Loucy (cell line): ENCODE data around the gene ALKBH8.
"Not testable (repeated sequence)": the region's sequence is repeated elsewhere in the genome, so short reads cannot be mapped to it uniquely, and the experiment has no call there.

ENCODE experiments used
- H2AFZ ChIP-seq: fragments of 200-600 bp; sonication (generic); 2 replicates; pipeline ENCODE4 v1.6.0; 2016; ENCODE audit warnings: antibody characterized with exemption, mild to moderate bottlenecking, low read length, moderate library complexity
- H3F3A ChIP-seq: fragments of 200-600 bp; 2 replicates; pipeline ENCODE4 v1.6.0; 2016; ENCODE audit warnings: antibody characterized with exemption, low read depth, mild to moderate bottlenecking
- H3K27me3 ChIP-seq: fragments of 200-600 bp; sonication (generic); 2 replicates; pipeline ENCODE4 v1.6.1; 2014; ENCODE audit warnings: low read length, mild to moderate bottlenecking; ENCODE audit not compliant: insufficient read depth, poor library complexity, severe bottlenecking
- H3K36me3 ChIP-seq: fragments of 200-600 bp; sonication (generic); 2 replicates; pipeline ENCODE4 v1.6.1; 2016; ENCODE audit warnings: low read length; ENCODE audit not compliant: insufficient read depth
- H3K4me1 ChIP-seq: fragments of 200-600 bp; sonication (generic); 2 replicates; pipeline ENCODE4 v1.5.1; 2014; ENCODE audit warnings: low read length, mild to moderate bottlenecking; ENCODE audit not compliant: insufficient read depth, poor library complexity, severe bottlenecking
- H3K4me2 ChIP-seq: fragments of 200-600 bp; sonication (generic); 2 replicates; pipeline ENCODE4 v1.6.0; 2014; ENCODE audit warnings: antibody characterized with exemption, low read length, low read depth, mild to moderate bottlenecking; ENCODE audit not compliant: poor library complexity, severe bottlenecking
- H3K4me3 ChIP-seq: fragments of 200-600 bp; sonication (generic); 2 replicates; pipeline ENCODE4 v1.5.1; 2014; ENCODE audit warnings: low read length, mild to moderate bottlenecking, mixed read lengths; ENCODE audit not compliant: poor library complexity, severe bottlenecking
- H3K79me2 ChIP-seq: fragments of 200-600 bp; sonication (generic); 2 replicates; pipeline ENCODE4 v1.6.1; 2014; ENCODE audit warnings: low read length; ENCODE audit not compliant: insufficient read depth
- H3K9ac ChIP-seq: fragments of 200-600 bp; sonication (generic); 2 replicates; pipeline ENCODE4 v1.6.0; 2014; ENCODE audit warnings: mild to moderate bottlenecking, low read depth, low read length, moderate library complexity; ENCODE audit not compliant: poor library complexity, severe bottlenecking
- H3K9me2 ChIP-seq: fragments of 200-600 bp; sonication (generic); replicated peaks from 2 replicates; pipeline ENCODE4 v1.6.1; 2016; ENCODE audit warnings: low read depth, low read length, mixed read lengths
- H3K9me3 ChIP-seq: fragments of 200-600 bp; sonication (generic); 2 replicates; pipeline ENCODE4 v1.6.1; 2014; ENCODE audit warnings: mild to moderate bottlenecking, antibody characterized with exemption, low read length, low read depth; ENCODE audit not compliant: insufficient read depth
- H4K20me1 ChIP-seq: fragments of 200-600 bp; sonication (generic); 2 replicates; pipeline ENCODE4 v1.6.0; 2014; ENCODE audit warnings: antibody characterized with exemption, low read length, mild to moderate bottlenecking; ENCODE audit not compliant: insufficient read depth, poor library complexity, severe bottlenecking
- EZH2phosphoT487 ChIP-seq: fragments of 200-600 bp; IDR thresholded peaks from 2 replicates; pipeline ENCODE4 v1.6.1; 2018; ENCODE audit warnings: antibody characterized with exemption, mild to moderate bottlenecking, moderate library complexity, borderline replicate concordance
- TF ChIP-seq, protein P1 (sequence below): fragments of 200-600 bp; sonication (generic); conservative IDR thresholded peaks from 2 replicates; pipeline ENCODE4 v1.5.1; 2014; ENCODE audit warnings: mild to moderate bottlenecking, antibody characterized with exemption, low read length

Gene ALKBH8

DNA sequence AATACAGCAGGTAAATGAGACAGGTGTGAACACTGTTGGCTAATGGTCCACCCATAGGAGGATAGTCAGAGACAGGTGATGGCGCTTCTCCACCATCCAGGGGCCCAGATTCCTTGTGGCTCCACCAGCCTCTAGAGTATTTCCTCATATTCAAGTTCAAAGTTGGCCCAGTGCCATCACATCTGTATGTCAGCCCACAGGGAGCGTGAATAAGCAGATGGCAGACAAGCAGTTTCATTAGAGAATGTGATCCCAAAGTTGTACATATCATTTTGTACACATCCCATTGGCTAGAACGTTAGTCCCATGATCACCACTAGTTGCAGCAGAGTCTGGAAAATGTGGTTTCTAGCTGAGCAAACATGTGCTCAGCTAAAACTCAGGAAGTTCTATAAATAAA lies 96.9 kb downstream of the ALKBH8 start:
- Histone ChIP-seq H2AFZ (no peak overlapping the region), H3K27me3 (no peaks in the 10 kb centered on the region), H3K36me3 (no peaks in the 10 kb centered on the region), H3F3A (no peaks in the 10 kb centered on the region), H3K4me2 (no peak overlapping the region), H3K9me3 (no peaks in the 10 kb centered on the region), H3K4me3 (no peak overlapping the region), H4K20me1 (no peaks in the 10 kb centered on the region), H3K9ac (no peak overlapping the region), H3K9me2 (no peaks in the 10 kb centered on the region), H3K4me1 (no peaks in the 10 kb centered on the region), H3K79me2 (no peaks in the 10 kb centered on the region)
- TF ChIP-seq EZH2phosphoT487, result no peak
- TF ChIP-seq, protein P1, sequence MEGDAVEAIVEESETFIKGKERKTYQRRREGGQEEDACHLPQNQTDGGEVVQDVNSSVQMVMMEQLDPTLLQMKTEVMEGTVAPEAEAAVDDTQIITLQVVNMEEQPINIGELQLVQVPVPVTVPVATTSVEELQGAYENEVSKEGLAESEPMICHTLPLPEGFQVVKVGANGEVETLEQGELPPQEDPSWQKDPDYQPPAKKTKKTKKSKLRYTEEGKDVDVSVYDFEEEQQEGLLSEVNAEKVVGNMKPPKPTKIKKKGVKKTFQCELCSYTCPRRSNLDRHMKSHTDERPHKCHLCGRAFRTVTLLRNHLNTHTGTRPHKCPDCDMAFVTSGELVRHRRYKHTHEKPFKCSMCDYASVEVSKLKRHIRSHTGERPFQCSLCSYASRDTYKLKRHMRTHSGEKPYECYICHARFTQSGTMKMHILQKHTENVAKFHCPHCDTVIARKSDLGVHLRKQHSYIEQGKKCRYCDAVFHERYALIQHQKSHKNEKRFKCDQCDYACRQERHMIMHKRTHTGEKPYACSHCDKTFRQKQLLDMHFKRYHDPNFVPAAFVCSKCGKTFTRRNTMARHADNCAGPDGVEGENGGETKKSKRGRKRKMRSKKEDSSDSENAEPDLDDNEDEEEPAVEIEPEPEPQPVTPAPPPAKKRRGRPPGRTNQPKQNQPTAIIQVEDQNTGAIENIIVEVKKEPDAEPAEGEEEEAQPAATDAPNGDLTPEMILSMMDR, result no peak

DNA sequence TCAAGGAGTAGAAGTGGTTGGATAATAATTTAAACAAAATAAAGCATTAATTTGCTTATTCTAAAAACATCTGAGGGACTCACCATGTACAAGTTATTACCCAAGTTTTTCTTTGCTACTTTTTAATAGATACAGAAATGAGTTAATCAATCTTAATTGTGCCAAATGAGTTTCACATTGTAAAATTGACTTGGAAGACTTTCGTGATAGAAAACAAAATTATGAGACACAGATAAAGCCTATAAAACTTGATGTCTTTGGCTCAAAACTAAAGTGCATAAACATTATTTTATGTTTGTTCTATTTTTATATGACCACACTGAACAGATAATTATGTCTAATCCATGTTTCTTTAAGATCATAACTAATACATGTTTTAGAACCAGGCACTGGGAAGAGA lies 97.8 kb downstream of the ALKBH8 start:
- no peak for TF ChIP-seq EZH2phosphoT487
- TF ChIP-seq, protein P1, result no peak
- Histone ChIP-seq H3K9ac (no peak overlapping the region), H3K79me2 (no peaks in the 10 kb centered on the region)

DNA sequence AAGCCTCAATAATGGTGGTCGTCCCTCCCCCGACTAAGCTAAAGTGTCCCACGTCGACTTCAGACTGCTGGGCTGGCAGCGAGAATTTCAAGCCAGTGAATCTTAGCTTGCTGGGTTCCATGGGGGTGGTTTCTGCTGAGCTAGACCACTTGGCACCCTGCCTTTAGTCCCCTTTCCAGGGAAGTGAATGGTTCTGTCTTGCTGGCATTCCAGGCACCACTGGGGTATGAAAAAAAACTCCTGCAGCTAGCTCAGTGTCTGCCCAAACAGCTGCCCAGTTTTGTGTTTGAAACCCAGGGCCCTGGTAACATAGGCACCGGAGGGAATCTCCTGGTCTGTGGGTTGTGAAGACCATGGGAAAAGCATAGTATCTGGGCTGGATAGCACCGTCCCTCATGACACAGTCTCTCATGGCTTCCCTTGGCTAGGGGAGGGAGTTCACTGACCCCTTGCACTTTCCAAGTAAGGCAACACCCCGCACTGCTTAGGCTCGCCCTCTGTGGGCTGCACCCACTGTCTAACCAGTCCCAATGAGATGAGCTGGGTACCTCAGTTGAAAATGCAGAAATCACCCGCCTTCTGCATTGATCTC lies 99.2 kb downstream of the ALKBH8 start:
- H3K79me2 ChIP-seq, H3K4me3 ChIP-seq, H3K9ac ChIP-seq, H3K9me3 ChIP-seq, H3K27me3 ChIP-seq, H3F3A ChIP-seq, H3K4me2 ChIP-seq, H3K36me3 ChIP-seq, H3K9me2 ChIP-seq, H3K4me1 ChIP-seq, H4K20me1 ChIP-seq, H2AFZ ChIP-seq: not testable (repeated sequence)

More for the DNA sequence above, 97.8 kb downstream of the ALKBH8 start:
- Histone ChIP-seq H3K36me3 (no peaks in the 10 kb centered on the region), H2AFZ (no peak overlapping the region), H3K4me3 (no peak overlapping the region), H3K4me2 (no peak overlapping the region), H3K9me2 (no peaks in the 10 kb centered on the region), H4K20me1 (no peaks in the 10 kb centered on the region), H3F3A (no peaks in the 10 kb centered on the region), H3K9me3 (no peaks in the 10 kb centered on the region), H3K4me1 (no peaks in the 10 kb centered on the region), H3K27me3 (no peaks in the 10 kb centered on the region)
